WTC11 (cell line): Measurements from ENCODE around the gene TNFRSF14. TPM values are rescaled to one million over a fixed set of nuclear protein-coding genes. Genes with fewer than 3 reads are reported as not detected.
A peak's percentile ranks its signal among the peaks of the same experiment; 100 is the strongest.

Experiments used
- ATAC-seq: fragments of 200-7000 bp; cut with Tn5 transposase; 2 replicates; pipeline ENCODE4 v1.10.0; 2021; ENCODE audit warnings: mild to moderate bottlenecking, moderate library complexity
- CTCF ChIA-PET: fragments of 300-600 bp; sonication (Branson Sonifier 250); formaldehyde crosslinking; loops from one replicate; lab custom pipeline; 2021; ENCODE audit warnings: antibody characterized with exemption; lab: Charles Lee
- POLR2A ChIA-PET: fragments of 350-600 bp; sonication (Branson Sonifier 250); formaldehyde crosslinking; loops from one replicate; lab custom pipeline; 2021; ENCODE audit warnings: antibody characterized with exemption; lab: Charles Lee
- DNase-seq: peaks from one replicate; pipeline ENCODE4 v3.0.0; 2021; ENCODE audit warnings: low spot score
- H3K27ac Mint-ChIP-seq: 2 replicates; pipeline ENCODE4 v1.8.0; 2021; ENCODE audit warnings: mixed read lengths
- H3K27me3 Mint-ChIP-seq: 2 replicates; pipeline ENCODE4 v1.8.0; 2021; ENCODE audit warnings: low read depth, mild to moderate bottlenecking, moderate library complexity, mixed read lengths
- H3K36me3 Mint-ChIP-seq: 2 replicates; pipeline ENCODE4 v1.8.0; 2021; ENCODE audit warnings: mixed read lengths
- H3K4me1 Mint-ChIP-seq: 2 replicates; pipeline ENCODE4 v1.8.0; 2022; ENCODE audit warnings: mixed read lengths
- H3K4me3 Mint-ChIP-seq: 2 replicates; pipeline ENCODE4 v1.8.0; 2021; ENCODE audit warnings: mild to moderate bottlenecking, moderate library complexity, mixed read lengths
- H3K9me3 Mint-ChIP-seq: 2 replicates; pipeline ENCODE4 v1.8.0; 2021; ENCODE audit warnings: mixed read lengths
- CBFB ChIP-seq: sonication (generic); formaldehyde crosslinking; IDR thresholded peaks from 2 replicates; pipeline ENCODE4 v1.8.1; 2022; ENCODE audit warnings: mild to moderate bottlenecking, low read depth, missing genetic modification reagents
- FOXP4 ChIP-seq: sonication (generic); formaldehyde crosslinking; IDR thresholded peaks from 2 replicates; pipeline ENCODE4 v1.8.0; 2022; ENCODE audit warnings: mild to moderate bottlenecking, missing genetic modification reagents
- NR2C2 ChIP-seq: sonication (generic); formaldehyde crosslinking; IDR thresholded peaks from 2 replicates; pipeline ENCODE4 v1.8.0; 2022; ENCODE audit warnings: mild to moderate bottlenecking, missing genetic modification reagents
- NR3C1 ChIP-seq: sonication (generic); formaldehyde crosslinking; conservative IDR thresholded peaks from 2 replicates; pipeline ENCODE4 v1.8.1; 2023; ENCODE audit warnings: low read depth, mild to moderate bottlenecking, missing genetic modification reagents
- PRRX2 ChIP-seq: fragments of 250-450 bp; sonication (Bioruptor Pico); IDR thresholded peaks from 2 replicates; pipeline ENCODE4 v1.8.0; 2021; ENCODE audit warnings: mild to moderate bottlenecking
- STAT6 ChIP-seq: sonication (generic); formaldehyde crosslinking; conservative IDR thresholded peaks from 2 replicates; pipeline ENCODE4 v1.8.1; 2023; ENCODE audit warnings: mild to moderate bottlenecking, low read depth, missing genetic modification reagents, moderate library complexity
- TP53 ChIP-seq: sonication (generic); formaldehyde crosslinking; IDR thresholded peaks from 2 replicates; pipeline ENCODE4 v1.8.1; 2023; ENCODE audit warnings: mild to moderate bottlenecking, missing genetic modification reagents
- total RNA-seq: library from RNA; stranded (reverse); gene quantifications from 3 replicates; pipeline ENCODE4 v1.2.3, GENCODE V29; 2021
- TF ChIP-seq, protein P1 (sequence below): sonication (generic); formaldehyde crosslinking; IDR thresholded peaks from 2 replicates; pipeline ENCODE4 v1.8.1; 2023; ENCODE audit warnings: mild to moderate bottlenecking, moderate library complexity, missing genetic modification reagents
- TF ChIP-seq, protein P2 (sequence below): sonication (generic); formaldehyde crosslinking; IDR thresholded peaks from 2 replicates; pipeline ENCODE4 v1.8.0; 2022; ENCODE audit warnings: mild to moderate bottlenecking, missing genetic modification reagents
- TF ChIP-seq, protein P3 (sequence below): sonication (generic); formaldehyde crosslinking; IDR thresholded peaks from 2 replicates; pipeline ENCODE4 v1.8.0; 2023; ENCODE audit warnings: mild to moderate bottlenecking, missing genetic modification reagents

TNFRSF14 gene
- total RNA-seq, 1 experiment from 2014 or later: 0.87 TPM

GRCh38 chr1:2587071-2587859, 31.1 kb downstream of the TNFRSF14 start:
- H3K36me3 Mint-ChIP-seq: peaks cover 15% of the 10 kb centered on the region
- peaks cover 9% of the 10 kb centered on the region for H3K9me3 Mint-ChIP-seq
- H3K4me1 Mint-ChIP-seq: peaks cover 19% of the 10 kb centered on the region
- H3K27ac Mint-ChIP-seq: no peak overlapping the region
- ATAC-seq (peak; percentile 3), DNase-seq (peak; percentile 39)
- CTCF ChIA-PET: interaction anchor here (0.6 to 1.0 kb wide), 3 partner anchors 39 to 1004 kb away, joined by 3 to 4 read pairs (median 3); no protein-coding TSS in a partner anchor
- peaks cover 6% of the 10 kb centered on the region for H3K27me3 Mint-ChIP-seq
- no peak for TF ChIP-seq FOXP4 (CRISPR knock-in tag)
- no peak for TF ChIP-seq PRRX2 (CRISPR knock-in tag)
- TF ChIP-seq, protein P1, sequence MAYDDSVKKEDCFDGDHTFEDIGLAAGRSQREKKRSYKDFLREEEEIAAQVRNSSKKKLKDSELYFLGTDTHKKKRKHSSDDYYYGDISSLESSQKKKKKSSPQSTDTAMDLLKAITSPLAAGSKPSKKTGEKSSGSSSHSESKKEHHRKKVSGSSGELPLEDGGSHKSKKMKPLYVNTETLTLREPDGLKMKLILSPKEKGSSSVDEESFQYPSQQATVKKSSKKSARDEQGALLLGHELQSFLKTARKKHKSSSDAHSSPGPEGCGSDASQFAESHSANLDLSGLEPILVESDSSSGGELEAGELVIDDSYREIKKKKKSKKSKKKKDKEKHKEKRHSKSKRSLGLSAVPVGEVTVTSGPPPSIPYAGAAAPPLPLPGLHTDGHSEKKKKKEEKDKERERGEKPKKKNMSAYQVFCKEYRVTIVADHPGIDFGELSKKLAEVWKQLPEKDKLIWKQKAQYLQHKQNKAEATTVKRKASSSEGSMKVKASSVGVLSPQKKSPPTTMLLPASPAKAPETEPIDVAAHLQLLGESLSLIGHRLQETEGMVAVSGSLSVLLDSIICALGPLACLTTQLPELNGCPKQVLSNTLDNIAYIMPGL: 0 out of 2 replicates have a peak, but pooled peaks have one; percentile 51
- TF ChIP-seq, protein P2, sequence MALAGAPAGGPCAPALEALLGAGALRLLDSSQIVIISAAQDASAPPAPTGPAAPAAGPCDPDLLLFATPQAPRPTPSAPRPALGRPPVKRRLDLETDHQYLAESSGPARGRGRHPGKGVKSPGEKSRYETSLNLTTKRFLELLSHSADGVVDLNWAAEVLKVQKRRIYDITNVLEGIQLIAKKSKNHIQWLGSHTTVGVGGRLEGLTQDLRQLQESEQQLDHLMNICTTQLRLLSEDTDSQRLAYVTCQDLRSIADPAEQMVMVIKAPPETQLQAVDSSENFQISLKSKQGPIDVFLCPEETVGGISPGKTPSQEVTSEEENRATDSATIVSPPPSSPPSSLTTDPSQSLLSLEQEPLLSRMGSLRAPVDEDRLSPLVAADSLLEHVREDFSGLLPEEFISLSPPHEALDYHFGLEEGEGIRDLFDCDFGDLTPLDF (CRISPR knock-in tag): 0 out of 2 replicates have a peak, but pooled peaks have one; percentile 38
- peak overlapping the region; percentile 77 for H3K4me3 Mint-ChIP-seq
- POLR2A ChIA-PET: no interaction called here

- H3K4me1 Mint-ChIP-seq: peaks cover 19% of the 10 kb centered on the region
- CTCF ChIA-PET: interaction anchor here (0.6 to 0.9 kb wide), 2 partner anchors 39 to 1003 kb away, joined by 3 to 4 read pairs; no protein-coding TSS in a partner anchor
Measured at GRCh38 chr1:2587860-2588571, 31.8 kb downstream of the TNFRSF14 start.

More at GRCh38 chr1:2587860-2588571, 31.8 kb downstream of the TNFRSF14 start:
- TF ChIP-seq CBFB (CRISPR knock-in tag): no peak
- no peak for TF ChIP-seq FOXP4 (CRISPR knock-in tag)
- TF ChIP-seq, protein P3, sequence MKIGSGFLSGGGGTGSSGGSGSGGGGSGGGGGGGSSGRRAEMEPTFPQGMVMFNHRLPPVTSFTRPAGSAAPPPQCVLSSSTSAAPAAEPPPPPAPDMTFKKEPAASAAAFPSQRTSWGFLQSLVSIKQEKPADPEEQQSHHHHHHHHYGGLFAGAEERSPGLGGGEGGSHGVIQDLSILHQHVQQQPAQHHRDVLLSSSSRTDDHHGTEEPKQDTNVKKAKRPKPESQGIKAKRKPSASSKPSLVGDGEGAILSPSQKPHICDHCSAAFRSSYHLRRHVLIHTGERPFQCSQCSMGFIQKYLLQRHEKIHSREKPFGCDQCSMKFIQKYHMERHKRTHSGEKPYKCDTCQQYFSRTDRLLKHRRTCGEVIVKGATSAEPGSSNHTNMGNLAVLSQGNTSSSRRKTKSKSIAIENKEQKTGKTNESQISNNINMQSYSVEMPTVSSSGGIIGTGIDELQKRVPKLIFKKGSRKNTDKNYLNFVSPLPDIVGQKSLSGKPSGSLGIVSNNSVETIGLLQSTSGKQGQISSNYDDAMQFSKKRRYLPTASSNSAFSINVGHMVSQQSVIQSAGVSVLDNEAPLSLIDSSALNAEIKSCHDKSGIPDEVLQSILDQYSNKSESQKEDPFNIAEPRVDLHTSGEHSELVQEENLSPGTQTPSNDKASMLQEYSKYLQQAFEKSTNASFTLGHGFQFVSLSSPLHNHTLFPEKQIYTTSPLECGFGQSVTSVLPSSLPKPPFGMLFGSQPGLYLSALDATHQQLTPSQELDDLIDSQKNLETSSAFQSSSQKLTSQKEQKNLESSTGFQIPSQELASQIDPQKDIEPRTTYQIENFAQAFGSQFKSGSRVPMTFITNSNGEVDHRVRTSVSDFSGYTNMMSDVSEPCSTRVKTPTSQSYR (CRISPR knock-in tag): no peak
- no peak for TF ChIP-seq NR3C1 (CRISPR knock-in tag)
- no peak for TF ChIP-seq NR2C2 (CRISPR knock-in tag)
- TF ChIP-seq STAT6 (CRISPR knock-in tag): no peak
- TF ChIP-seq TP53 (CRISPR knock-in tag): no peak
- TF ChIP-seq, all 79 proteins: peak for 0
- POLR2A ChIA-PET: no interaction called here
- peaks cover 6% of the 10 kb centered on the region for H3K27me3 Mint-ChIP-seq
- peaks cover 12% of the 10 kb centered on the region for H3K9me3 Mint-ChIP-seq
- peak overlapping the region; percentile 77 for H3K4me3 Mint-ChIP-seq
- peaks cover 15% of the 10 kb centered on the region for H3K36me3 Mint-ChIP-seq
- DNase-seq: no peak
- ATAC-seq: no peak
- no peak overlapping the region for H3K27ac Mint-ChIP-seq
